Epithelial cell of esophagus (primary cell): ENCODE data around the gene AQP5.

Experiments used
- DNase-seq: peaks from one replicate; pipeline ENCODE4 v3.0.0; 2010; ENCODE audit warnings: low read depth
- H3K4me3 ChIP-seq: 2 replicates; pipeline ENCODE4 v1.5.1; 2011; ENCODE audit warnings: mild to moderate bottlenecking, low read length, control low read depth
- CTCF ChIP-seq: IDR thresholded peaks from 2 replicates; pipeline ENCODE4 v1.5.1; 2011; ENCODE audit warnings: low read depth, mild to moderate bottlenecking, low read length, control low read depth, inconsistent platforms; ENCODE audit not compliant: insufficient read depth; ENCODE audit errors: missing control alignments

The AQP5 gene

GRCh38 chr12:49932533-49933130 is 29.0 kb upstream of the AQP5 start:
- no peak overlapping the region for H3K4me3 ChIP-seq
- DNase-seq, result no peak
- TF ChIP-seq CTCF, result no peak

GRCh38 chr12:49933796-49934195 is 27.9 kb upstream of the AQP5 start:
- no peak for TF ChIP-seq CTCF
- H3K4me3 ChIP-seq, result no peak overlapping the region
- DNase-seq, result no peak

GRCh38 chr12:49934505-49934904 is 27.2 kb upstream of the AQP5 start:
- no peak for DNase-seq
- no peak for TF ChIP-seq CTCF
- H3K4me3 ChIP-seq, result no peak overlapping the region

GRCh38 chr12:49936925-49937324 is 24.7 kb upstream of the AQP5 start:
- peak; percentile 71 for DNase-seq
- TF ChIP-seq CTCF, result no peak
- no peak overlapping the region for H3K4me3 ChIP-seq

- no peak for TF ChIP-seq CTCF
- no peak overlapping the region for H3K4me3 ChIP-seq
- peak; percentile 89 for DNase-seq
Measured at GRCh38 chr12:49937639-49938300, 23.9 kb upstream of the AQP5 start.

- no peak for TF ChIP-seq CTCF
- H3K4me3 ChIP-seq, result no peak overlapping the region
- DNase-seq, result no peak
Measured at GRCh38 chr12:49939307-49939706, 22.4 kb upstream of the AQP5 start.

- TF ChIP-seq CTCF, result no peak
- no peak for DNase-seq
- no peak overlapping the region for H3K4me3 ChIP-seq
Measured at GRCh38 chr12:49939707-49940106, 22.0 kb upstream of the AQP5 start.
